Measurements from ENCODE around the gene URM1.
A peak's percentile ranks its signal among the peaks of the same experiment; 100 is the strongest.

The URM1 gene

DNA sequence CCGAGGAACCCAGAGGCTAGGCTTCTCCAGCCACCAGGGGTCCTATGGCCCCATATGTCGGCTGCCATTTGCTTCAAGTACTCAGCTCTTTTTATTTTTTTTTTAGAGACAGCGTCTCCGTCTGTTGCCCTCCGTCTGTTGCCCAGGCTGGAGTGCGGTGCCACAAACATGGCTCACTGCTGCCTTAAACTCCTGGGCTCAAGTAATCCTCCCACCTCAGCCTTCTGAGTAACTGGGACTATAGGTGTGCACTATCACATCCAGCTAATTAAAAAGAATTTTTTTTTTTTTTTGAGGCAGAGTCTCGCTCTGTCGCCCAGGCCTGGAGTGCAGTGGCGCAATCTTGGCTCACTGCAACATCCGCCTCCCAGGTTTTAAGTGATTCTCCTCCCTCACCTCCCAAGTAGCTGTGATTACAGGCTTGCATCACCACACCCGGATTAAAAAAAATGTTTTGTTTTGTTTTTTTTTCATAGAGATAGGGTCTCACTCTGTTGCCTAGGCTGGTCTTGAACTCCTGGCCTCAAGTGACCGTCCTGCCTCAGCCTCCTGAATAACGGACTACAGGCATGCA lies 58.4 kb downstream of the URM1 start:
- no peak for DNase-seq (ENCODE audit: low read depth)

DNA sequence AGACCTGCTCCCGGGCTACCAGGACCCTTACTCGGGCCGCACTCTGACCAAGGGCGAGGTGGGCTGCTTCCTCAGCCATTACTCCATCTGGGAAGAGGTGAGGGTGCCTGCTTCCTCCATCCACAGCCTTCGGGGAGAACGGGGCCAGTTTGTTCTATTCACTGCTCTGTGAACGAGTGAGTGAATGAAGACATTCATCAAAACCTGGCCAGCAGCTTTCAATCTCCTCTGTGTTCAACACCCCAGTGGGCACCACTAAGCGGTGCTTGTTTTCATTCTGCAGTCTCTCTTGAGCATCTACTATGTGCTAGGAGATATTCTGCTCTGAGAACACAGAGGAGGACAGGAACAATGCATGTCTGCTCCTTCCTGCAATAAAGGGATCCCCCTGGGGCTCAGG lies 60.0 kb downstream of the URM1 start:
- no peak for DNase-seq (ENCODE audit: low read depth)

DNA sequence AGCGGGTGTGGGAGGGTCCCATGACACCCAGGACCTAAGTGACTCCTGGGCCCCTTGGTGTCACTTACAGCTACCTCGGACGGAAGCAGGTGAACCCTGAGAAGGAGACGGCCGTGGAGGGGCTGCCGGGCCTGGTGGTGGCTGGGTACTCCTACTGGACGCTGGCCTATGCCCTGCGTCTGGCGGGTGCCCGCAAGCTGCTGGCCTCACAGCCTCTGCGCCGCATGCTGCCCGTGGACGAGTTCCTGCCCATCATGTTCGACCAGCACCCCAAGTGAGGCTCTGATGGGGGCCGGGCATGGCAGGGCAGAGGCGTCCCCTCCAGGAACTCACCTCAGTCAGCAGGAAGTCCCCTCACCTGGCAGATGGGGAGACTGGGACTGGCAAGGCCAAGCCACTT lies 63.2 kb downstream of the URM1 start:
- DNase-seq (ENCODE audit: low read depth) = no peak

DNA sequence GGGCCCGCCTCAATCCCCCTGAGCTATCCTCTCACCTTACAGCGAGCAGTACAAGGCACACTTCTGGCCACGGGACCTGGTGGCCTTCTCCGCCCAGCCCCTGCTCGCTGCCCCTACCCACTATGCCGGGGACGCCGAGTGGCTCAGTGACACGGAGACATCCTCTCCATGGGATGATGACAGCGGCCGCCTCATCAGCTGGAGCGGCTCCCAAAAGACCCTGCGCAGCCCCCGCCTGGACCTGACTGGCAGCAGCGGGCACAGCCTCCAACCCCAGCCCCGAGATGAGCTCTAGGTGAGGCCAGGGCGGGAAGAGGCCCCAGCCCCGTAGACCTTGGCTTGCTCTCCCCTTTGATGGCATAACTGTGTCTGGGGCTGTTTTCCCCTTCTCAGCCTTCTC lies 64.4 kb downstream of the URM1 start:
- DNase-seq (ENCODE audit: low read depth) = no peak

DNA sequence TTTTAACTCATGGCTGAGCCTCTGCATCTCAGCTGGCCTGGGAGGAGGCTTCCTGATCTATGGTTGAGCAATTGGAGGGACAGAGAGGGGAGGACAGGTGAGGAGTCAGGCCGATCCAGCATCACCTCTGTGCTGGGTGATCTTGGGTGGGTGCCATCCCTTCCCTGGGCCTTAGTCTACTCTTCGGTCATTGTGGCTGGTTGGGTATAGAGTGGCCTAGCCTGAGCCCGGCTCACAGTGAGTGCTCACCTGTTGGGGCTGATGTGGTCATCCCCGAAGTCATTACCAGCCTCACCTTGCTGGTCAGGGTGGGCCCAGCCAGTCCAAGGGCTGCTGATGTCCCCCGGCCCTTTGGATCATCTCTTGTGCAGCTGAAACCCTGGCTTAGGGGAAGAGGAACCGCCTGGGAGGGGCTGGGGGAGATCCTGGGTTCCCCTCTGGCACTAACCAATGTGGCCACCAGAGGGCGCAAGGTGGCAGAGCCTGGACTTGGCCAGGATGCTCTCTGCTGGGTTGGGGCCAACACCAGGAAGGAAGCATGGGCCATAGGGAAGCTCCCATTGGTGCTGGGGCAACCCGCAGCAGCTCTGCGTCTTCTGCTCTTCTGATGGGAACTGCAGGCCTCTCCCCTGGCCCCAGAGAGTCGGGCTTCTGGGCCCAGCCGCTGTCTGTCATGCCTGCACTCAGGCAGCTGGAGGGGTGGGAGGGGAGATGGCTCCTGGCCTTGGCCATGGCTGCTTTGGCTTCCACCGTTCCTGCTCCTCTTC lies 67.4 kb downstream of the URM1 start:
- peak; percentile 69 for DNase-seq (ENCODE audit: low read depth)

DNA sequence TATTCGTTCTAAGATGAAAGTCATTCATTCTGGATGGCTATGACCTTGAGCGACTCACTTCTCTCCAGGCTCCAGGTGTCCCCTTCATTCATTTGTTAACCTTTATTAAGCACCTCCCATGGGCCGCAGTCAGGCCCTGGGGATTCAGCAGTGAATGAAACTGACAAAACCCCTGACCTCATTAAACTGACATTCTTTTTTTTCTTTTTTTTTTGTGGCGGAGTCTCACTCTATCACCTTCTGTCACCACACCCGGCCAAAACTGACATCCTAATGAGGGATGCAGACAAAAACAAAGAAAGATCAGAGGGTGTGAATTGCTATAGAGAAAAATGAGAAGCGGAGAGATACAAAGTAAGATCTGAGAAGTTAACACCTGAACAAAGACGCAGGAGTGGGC lies 68.1 kb downstream of the URM1 start:
- no peak for DNase-seq (ENCODE audit: low read depth)
